Fibroblast of lung (primary cell): ENCODE results near the gene EDEM1.

Experiments used
- EZH2 ChIP-seq: IDR thresholded peaks from 2 replicates; pipeline ENCODE4 v1.5.1; 2012; ENCODE audit warnings: low read length, control low read depth, mild to moderate bottlenecking; ENCODE audit errors: missing control alignments
- TF ChIP-seq, protein P1 (sequence below), 2 donors: IDR thresholded peaks in 1 of 2; conservative IDR thresholded peaks in 1 of 2; 1 replicate in 1 of 2; 2 replicates in 1 of 2; pipeline ENCODE4 v1.5.1; 2011 to 2012; ENCODE audit warnings: low read length in 2 of 2, control low read depth in 1 of 2, inconsistent platforms in 1 of 2, low read depth in 1 of 2, mild to moderate bottlenecking in 1 of 2

DNA sequence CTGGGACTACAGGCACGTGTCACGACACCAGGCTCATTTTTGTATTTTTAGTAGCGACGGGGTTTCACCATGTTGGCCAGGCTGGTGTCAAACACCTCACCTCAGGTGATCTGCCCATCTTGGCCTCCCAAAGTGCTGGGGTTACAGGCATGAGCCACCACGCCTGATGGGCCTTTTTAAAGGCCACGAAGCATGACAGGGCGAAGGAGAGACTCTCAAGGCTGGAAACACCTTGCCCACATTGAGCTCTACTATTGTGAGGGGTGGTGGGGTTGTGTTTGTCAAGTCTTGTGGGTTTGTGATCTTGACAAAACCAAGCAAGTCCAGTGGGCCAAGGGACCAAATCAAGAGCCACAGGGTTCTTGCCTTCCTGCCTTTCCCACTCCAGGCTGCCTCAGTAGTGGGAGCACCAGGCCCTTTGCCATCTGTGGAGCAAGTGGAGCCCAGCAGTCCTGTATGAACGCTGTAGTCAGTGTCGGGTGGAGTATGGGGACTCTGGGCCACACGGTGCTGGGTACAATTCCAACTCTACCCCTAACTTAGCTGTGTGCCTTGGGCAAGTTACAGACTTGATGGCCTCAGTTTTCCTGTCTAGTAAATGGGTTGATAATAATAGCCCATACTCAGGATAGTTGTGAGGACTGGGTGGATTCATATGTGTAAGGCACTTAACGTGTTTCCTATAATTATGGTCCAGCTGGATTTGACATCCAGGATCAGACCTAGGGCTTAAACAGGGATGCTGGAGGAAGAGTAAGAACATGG lies 33.3 kb downstream of the EDEM1 start:
- no peak for TF ChIP-seq EZH2
- TF ChIP-seq, protein P1, sequence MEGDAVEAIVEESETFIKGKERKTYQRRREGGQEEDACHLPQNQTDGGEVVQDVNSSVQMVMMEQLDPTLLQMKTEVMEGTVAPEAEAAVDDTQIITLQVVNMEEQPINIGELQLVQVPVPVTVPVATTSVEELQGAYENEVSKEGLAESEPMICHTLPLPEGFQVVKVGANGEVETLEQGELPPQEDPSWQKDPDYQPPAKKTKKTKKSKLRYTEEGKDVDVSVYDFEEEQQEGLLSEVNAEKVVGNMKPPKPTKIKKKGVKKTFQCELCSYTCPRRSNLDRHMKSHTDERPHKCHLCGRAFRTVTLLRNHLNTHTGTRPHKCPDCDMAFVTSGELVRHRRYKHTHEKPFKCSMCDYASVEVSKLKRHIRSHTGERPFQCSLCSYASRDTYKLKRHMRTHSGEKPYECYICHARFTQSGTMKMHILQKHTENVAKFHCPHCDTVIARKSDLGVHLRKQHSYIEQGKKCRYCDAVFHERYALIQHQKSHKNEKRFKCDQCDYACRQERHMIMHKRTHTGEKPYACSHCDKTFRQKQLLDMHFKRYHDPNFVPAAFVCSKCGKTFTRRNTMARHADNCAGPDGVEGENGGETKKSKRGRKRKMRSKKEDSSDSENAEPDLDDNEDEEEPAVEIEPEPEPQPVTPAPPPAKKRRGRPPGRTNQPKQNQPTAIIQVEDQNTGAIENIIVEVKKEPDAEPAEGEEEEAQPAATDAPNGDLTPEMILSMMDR (conservative IDR thresholded peaks at IDR 0.05 in 1 of 2, IDR thresholded peaks at IDR 0.05 in 1 of 2; ENCODE audit: low read depth in 1 of 2, low read length in 2 of 2) = no peak
